Activated T-helper 9 cell treated with anti-CD3 and anti-CD28 coated beads, Interleukin-2, amount 50 U/mL, for 16 hours (primary cell): ENCODE results near the gene TENT5A.

ENCODE experiments used
- DNase-seq: peaks from one replicate; pipeline ENCODE4 v3.0.0-alpha.2; 2020; ENCODE audit warnings: low read depth

TENT5A gene

DNA sequence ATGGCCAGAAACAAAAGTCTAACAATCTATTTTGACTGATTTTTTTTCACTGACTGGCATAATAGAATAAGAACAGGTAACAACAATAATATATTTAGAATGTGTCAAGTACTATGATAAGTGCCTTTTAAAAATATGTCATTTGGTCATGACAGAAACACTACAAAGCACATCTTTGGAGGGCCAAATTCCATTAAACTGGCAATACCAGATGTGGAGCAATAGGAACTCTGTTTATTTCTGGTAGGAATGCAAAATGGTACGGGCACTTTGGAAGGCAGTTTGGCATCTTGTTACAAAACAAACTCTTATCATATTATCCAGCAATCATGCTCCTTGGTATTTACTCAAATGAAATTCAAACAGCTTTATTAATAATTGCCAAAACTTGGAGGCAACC, 39.3 kb downstream of the TENT5A start:
- DNase-seq, result no peak

GRCh38 chr6:81708113-81708699, 44.3 kb downstream of the TENT5A start:
- no peak for DNase-seq

DNA sequence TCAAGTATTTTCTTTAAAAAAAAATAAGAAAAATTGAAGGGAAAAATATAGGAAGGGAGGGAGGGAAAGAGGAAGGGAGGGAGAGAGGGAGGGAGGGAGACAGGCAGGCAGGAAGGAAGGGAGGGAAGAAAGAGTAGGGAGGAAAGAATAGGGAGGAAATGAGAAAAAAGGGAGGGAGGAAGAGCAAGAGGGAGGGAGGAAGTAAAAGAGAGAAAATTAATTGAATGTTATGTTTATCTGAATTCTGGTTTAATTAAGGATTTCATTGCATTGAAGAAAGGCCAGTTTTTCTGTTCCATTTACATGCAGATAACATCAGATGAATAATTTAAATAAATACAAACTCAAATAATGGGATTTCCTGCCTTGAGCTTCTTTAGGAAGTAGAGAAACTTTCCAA, 47.8 kb downstream of the TENT5A start:
- DNase-seq, result no peak

DNA sequence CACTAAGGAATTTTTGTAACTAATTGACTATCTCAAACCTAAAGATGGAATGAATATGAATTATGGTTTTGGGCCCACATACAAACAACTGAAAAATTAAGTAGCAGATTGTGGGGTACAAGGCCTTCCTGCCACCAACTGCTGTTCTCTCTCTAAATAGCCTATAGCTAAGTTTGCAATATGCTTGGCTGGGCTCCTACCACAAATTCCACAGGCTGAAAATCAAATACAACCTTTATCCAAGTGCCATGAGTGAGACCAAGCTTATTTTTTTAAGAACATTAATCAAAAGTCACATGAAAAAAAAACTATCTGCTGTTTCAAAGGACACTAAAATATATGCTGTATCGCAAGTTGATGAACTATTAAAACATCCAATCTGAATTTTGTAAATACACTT, 52.1 kb downstream of the TENT5A start:
- DNase-seq, result no peak

- no peak for DNase-seq
Measured at GRCh38 chr6:81697559-81697958, 54.9 kb downstream of the TENT5A start.

- DNase-seq, result no peak
Measured at GRCh38 chr6:81696524-81696923, 56.0 kb downstream of the TENT5A start.
